Stimulated activated CD8-positive, alpha-beta memory T cell treated with anti-CD3 and anti-CD28 coated beads, Interleukin-4, amount 100 ng/mL, for 1 hour (primary cell): ENCODE data around the gene AP2A1.
"Not testable (repeated sequence)": the region's sequence is repeated elsewhere in the genome, so short reads cannot be mapped to it uniquely, and the experiment has no call there.

Experiments used
- DNase-seq, 2 donors: peaks; one replicate each; pipeline ENCODE4 v3.0.0-alpha.2; 2020; ENCODE audit warnings: low read depth in 2 of 2, low spot score in 1 of 2

AP2A1 gene

DNA sequence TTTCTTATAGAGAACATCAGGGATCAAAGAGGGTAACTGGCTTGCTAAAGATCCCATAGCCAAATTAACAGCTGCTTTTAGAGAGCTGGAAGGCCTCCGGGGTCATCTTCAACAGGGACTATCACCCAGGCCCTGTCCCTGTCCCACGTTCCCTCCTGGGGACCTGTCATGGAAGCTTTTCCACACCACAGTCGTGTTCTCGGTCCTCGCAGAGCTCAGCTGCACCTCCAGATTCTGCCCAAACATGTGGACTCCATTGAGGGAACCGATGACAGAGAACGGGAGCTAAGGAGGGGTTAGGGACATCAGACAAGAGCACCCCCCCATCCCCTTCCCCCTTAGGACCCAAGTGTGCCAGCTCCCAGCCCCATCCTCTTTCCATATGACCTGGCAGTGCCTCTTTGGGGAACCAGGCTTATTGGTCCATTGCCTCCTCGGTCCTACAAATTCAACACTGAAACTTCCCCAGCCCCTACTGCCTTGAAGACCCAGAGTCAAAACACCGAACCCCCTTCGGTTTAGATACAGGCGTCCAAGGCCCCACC, 45.7 kb downstream of the AP2A1 start:
- no peak for DNase-seq

DNA sequence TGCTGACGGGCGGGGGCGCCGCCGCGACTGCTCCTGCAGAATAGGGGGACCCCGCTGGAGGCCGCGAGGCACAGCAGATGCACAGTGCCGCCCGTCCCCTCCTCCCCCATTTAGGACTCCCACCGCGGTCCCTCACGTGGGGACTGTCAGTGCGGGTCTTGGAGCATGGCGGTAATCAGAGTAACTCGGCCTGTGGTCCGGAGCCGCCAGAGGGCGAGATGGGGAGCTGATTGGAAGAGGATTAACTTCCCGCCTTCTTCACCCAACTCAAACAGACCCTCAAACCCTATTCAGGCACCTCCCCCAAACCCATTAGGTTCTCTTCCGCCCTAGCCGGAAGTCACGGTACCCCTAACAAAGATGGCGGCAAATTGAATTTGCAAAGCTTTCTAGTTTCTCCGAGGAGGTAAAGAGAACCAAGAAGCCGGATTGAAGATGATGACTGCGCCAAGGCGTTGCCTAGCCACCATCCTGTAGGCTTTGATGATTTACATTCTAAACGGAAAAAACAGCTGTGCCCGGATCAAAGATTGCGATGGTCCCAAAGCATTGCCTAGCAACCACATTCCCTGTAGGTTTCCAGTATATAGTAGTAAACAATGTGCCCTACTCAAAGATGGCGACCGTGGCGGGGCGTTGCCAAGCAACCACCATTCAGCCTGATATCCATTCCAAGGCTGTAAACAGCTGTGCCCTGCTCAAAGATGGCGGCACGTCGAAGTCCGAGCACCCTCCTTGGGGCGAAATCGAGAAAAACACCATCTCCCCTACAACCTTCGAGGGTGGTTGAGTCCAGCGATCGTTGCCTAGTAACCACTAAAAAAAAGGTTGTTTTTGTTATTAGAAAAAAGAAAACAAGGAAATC, 46.4 kb downstream of the AP2A1 start, which contains the start of gene FUZ:
Gene FUZ (minus strand): TSS at position 296 of the 865 bp plus-strand sequence. CDS start 186 bp downstream, at position 110.
- peak; percentile 69 to 85 for DNase-seq

DNA sequence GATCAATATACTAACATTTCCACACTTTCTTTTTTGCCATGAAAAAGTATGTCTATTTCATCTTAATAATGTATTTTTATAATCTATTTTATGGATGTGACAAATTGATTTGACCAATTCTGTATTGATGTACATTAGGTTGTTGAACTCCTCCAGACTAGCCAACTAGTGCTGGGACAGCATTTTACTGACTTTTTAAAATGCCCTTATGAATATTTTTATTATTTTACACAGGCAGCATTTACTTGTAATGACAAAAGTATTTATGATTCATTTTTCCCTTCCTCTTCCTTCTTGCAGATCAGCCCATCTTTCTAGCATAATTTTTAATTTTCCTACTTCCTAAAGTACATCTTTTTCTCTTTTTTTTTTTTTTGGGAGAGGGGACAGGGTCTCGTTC, 47.2 kb downstream of the AP2A1 start:
- DNase-seq, result no peak

DNA sequence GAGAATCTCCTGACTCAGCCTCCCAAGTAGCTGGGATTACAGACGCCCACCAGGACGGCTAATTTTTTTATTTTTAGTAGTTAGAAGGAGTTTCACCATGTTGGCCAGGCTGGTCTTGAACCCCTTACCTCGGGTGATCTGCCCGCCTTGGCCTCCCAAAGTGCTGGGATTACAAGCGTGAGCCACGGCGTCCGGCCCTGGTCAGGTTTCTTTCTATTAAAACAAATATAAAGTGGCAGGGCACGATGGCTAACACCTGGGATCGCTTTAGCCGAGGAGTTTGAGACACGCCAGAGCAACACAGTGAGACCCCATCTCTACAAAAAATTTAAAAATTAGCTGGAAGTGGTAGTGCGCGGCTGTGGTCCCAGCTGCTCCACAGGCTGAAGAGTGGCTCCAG, 49.8 kb downstream of the AP2A1 start:
- DNase-seq, result no peak

DNA sequence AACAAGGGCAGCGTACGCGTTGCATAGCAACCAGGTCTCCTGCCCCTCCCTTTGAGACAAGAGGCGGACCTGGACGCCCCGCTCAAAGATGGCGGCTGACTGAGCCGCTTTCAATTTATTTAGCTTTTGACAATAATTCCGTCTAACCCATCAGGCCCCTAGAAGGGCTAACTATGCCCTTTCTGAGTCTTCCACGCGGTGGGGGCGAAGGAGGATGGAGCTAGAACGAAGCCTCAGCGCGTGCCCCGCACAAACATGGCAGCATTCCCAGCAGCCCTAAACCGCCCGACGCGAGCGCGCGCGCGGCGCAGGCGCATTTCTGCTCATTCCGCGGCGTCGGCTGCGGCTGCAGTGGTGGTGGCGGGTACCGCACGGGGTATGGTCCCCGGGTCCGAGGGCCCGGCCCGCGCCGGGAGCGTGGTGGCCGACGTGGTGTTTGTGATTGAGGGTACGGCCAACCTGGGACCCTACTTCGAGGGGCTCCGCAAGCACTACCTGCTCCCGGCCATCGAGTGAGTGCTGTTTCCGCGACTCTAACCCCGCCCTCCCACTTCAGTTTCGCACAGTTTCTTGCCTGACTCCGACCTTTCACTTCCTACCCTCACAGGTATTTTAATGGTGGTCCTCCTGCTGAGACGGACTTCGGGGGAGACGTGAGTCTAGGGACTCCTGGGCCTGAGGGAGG, 51.3 kb downstream of the AP2A1 start, which contains the start of gene MED25:
Gene MED25 (plus strand): TSS at position 326 of the 685 bp plus-strand sequence. CDS start 53 bp downstream, at position 379.
- DNase-seq, result peak; percentile 74 to 75

DNA sequence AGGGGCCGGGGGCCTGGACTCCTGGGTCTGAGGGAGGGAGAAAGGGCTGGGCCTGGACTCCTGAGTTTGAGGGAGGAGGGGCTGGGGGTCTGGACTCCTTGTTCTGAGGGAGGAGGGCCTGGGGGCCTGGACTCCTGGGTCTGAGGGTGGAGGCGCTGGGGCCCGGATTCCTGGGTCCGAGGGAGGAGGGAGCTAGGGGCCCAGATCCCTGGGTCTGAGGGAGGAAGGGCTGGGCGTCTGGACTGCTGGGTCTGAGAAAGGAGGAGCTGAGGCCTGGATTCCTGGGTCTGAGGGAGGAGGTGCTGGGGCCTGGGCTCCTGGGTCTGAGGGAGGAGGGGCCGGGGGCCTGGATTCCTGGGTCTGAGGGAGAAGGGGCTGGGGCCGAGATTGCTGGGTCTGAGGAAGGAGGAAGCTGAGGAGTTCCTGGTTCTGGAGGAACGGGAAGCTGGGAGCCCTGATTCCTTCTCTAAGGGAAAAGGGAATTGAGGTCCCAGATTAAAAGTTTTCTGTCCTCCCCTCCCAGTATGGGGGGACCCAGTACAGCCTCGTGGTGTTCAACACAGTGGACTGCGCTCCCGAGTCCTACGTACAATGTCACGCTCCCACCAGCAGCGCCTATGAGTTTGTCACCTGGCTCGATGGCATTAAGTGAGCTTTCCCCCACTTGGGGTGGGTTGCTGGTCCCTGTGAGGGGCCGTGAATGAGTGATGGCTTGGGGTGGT, 52.0 kb downstream of the AP2A1 start:
- DNase-seq, result no peak

DNA sequence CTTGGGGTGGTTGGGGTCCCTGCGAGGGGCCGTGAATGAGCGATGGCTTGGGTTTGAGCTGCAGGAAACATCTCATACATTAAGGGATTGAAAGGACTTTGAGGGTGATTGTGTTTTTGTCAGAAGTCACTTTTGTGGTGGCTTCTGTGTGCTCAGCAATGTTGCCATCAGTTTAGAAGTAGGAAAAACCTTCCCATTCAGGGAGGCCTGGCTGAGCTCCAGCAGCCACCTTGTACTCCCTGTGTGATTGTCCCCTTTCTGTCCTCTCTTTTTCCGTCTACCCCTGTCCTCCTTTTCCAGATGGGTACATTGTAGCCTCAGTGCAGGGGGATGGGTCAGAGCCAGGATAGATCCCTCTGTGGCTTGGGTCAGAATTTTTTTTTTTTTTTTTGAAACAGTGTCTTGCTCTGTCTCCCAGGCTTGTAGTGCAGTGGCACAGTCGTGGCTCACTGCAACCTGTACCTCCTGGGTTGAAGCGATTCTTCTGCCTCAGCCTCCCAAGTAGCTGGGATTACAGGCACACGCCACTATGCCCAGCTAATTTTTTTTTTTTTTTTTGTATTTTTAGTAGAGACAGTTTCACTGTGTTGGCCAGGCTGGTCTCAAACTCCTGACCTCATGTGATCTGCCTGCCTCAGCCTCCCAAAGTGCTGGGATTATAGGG, 52.8 kb downstream of the AP2A1 start:
- DNase-seq, result not testable (repeated sequence)

DNA sequence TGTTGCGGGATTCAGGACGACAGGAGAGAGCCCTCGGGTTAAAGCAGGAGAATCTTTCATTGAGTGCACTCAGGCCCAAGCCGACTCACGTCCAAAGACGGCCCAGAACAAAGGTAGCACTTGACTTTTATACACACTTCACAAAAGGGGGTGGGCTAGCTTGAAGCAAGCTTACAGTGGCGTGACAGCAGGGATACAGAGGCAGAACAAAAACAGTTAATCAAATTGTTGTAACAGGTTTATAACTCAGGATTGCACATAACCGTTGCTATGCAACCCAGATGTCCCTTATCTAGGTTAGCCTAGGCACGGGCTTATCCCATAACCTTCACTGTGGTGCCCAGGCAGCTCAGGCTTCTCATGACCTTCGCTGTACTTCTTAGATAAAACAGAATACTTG, 53.3 kb downstream of the AP2A1 start:
- DNase-seq, result no peak

DNA sequence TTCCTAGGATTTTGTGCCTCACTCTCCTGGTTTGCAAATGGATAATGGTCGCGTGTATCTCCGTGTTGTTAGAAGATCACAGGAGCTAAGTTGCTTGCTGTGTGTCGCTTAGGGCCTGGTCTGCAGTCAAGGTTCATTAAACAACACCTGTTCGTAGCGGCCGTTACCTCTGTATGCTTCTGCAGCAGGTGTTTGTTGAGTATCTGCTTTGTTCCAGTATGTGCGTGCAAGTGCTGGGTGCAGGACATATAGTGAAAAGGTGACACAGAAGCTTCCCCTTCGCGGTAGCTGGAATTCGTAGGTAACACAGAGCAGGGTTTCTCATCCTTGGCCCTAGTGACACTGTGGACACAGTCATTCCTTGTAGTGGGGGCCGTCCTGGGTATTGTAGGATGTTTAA, 56.7 kb downstream of the AP2A1 start:
- DNase-seq, result no peak

DNA sequence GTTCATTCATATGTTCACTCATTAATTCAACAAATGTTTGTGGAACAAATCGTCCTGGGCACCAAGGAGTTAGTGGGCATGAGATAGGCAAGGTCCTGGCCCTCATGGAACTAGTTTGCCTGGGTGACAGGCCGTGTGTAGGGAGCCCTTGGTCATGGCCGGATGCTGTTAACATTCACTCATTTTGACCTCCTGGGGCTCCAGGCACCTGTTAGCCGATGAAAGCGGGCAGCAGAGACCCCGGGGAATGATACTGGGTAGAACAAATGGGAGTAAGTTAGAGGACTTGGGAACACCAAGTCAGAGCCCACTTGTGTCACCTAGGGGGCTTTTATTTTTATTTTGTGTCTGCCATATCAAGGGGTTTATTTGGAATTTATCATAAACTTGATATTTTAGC, 57.9 kb downstream of the AP2A1 start:
- DNase-seq, result no peak

DNA sequence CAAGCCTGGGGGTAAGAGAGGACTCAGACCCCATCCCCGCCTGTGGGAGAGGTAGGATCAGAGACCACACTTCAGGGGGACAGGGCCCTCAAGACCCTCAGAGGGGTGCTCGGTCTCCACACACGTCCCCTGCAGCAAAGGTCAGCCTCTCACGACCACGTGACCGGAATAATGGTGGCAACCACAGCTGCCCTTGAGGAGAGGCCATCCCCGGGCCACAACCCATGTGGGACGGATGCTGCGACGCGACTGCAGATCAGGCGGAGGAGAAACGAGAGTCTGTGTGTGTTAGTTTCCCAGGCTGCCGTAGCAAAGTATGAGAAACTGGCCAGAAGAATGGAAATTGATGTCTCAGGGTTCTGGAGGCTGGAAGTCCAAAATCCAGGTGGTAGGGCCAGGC, 60.2 kb downstream of the AP2A1 start:
- DNase-seq, result no peak

DNA sequence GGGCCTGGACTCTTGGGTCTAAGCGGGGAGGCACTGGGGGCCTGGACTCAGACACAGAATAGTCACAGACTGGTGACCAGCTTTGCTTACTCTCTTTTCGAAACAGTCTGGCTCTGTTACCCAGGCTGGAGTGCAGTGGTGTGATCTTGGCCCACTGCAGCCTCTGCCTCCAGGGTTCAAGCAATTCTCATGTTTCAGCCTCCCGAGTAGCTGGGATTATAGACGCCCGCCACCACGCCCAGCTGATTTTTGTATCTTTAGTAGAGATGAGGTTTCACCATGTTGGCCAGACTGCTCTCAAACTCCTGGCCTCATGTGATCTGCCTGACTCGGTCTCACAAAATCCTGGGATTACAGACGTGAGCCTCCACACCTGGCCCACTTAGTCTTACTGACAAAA, 62.4 kb downstream of the AP2A1 start:
- no peak for DNase-seq

DNA sequence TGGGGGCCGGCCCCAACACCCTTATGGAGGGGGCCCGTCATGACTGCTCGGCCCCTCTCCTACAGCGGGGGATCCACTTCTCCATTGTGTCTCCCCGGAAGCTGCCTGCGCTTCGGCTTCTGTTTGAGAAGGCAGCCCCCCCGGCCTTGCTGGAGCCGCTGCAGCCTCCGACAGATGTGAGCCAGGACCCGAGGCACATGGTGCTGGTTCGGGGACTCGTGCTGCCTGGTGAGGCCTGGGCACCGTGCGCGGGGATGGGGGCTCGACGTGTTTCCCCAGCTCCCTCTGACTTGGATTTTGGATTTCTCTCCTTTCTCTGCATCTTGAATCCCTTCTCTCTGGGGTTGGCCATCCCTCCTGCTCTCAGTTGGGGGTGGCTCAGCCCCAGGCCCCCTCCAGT, 62.9 kb downstream of the AP2A1 start:
- no peak for DNase-seq

DNA sequence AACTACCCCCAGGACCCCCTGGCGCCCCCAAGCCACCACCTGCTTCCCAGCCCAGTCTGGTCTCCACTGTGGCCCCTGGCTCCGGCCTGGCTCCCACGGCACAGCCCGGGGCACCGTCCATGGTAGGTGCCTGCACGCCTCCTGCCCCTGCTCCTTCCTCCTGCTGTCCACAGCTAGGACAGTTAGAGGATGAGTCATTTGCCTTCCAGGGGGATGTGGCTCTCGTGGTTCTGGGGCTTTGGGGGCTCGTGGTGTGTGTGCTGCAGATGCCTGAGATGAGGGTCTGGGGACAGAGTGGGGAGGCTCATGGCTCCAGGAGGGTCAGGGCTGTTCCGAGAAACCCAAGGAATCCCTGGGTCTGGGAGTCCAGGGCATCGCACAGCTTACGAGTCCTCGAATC, 64.0 kb downstream of the AP2A1 start:
- no peak for DNase-seq

DNA sequence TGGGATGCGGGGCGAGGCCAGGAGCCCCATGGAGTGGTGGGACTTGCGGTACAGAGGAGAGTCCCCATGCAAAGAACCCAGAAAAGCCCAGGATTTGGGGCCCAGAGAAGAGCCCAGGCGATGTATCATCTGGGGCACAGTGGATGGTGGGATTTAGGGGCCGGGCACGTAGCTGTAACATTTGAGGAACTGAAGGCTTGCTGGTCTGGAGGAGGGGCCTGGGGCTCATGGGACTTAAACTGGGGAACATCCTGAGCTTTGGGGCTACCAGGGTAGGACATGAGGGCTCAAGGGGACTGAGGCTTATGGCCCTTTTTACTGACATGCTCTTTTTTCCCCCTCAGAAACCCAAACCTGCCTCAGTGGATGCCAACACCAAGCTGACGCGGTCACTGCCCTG, 64.8 kb downstream of the AP2A1 start:
- DNase-seq, result no peak

DNA sequence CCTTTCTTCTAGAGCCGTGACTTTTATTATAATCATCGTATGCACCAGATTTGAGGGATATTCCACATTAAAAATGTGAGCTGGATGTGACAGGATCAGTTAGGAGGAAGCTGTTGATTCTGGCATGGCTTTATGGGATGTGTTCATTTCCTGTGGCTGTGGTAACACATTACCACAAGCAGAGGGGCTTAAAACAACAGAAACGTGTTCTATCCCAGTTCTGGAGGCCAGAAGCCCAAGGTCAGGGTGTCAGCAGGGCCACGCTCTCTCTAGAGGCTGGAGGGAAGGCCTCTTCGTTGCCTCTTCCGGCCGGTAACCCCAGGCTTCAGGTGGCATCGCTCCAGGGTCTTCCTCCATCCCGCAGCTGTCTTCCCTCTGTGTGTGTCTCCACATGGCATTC, 65.8 kb downstream of the AP2A1 start:
- no peak for DNase-seq

DNA sequence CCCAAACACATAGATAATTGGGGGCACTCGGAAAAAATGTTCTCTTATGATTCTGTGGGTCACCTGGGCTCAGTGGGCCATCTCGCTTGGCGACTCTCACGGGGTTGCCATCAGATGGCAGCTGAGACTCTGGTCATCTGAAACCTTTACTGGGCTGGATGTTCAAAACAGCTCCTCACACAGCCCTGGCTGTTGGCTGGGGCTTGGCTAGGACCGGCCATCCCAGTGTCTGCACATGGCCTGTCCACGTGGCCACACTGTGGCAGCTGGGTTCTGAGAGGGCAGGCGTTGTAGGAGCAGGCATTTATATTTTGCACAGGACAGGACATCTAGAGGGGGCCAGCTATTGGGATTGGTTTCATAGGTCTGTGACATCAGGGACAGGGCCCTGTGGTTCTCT, 66.8 kb downstream of the AP2A1 start:
- DNase-seq, result no peak

DNA sequence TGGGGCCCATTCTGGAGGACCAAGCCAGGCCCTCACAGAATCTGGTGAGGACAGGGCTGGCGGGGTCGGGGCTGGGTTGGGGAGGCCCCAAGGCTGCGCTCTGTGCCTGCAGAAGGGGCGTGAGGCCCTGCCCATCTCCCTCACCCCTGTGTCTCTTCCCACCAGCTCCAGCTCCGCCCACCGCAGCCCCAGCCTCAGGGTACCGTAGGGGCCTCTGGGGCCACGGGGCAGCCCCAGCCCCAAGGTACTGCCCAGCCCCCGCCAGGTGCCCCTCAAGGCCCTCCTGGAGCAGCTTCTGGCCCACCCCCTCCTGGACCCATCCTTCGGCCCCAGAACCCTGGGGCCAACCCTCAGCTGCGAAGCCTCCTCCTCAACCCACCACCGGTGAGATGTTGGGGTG, 68.8 kb downstream of the AP2A1 start:
- no peak for DNase-seq

DNA sequence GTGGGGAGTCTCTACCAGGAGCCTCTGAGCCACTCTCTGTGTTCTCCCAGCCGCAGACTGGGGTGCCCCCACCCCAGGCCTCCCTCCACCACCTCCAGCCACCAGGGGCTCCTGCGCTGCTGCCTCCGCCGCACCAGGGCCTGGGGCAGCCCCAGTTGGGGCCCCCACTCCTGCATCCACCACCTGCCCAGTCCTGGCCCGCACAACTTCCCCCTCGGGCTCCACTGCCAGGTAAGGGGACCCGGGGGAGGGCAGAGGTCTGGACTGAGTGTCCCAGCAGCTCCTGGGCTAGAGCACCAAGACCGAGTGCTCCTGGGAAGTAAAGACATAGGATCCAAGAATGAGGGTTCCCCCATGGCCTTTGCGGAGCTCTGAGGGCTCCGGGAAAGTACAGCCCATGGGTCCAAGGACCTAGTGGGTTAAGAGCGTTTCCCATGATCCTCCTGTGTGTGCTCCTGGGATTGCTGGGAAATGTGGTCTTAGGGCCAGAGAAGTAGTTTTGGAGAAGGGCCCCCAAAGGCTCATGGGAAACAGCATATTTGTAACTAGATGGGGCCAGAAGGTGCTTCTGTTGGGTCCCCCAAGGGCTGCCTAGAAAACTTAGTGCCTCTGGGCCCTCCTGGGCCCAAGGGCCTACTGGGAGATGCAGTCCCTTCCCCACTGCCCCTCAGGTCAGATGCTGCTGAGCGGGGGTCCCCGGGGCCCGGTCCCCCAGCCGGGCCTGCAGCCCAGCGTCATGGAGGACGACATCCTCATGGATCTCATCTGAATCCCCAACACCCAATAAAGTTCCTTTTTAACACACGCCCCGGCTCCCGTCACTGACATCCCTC, 69.6 kb downstream of the AP2A1 start:
- no peak for DNase-seq

DNA sequence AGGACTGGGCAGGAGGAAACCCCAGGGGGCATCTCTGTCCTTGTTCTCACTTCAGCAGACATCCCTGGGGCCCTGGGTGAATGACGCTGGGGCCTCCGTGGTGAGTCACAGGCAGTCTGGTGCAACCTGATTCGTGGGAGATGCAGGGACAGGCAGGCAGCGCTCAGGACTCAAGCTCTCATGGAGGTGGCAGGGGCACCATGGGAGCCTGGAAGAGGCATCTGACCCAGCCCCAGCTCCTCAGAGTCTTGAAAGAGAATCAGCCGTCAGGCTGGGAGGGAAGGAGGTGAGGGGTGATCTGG, 70.2 kb downstream of the AP2A1 start:
- no peak for DNase-seq
